DLD1 (cell line): ENCODE measurements around the gene EIF4G1.
"Not testable (repeated sequence)": the region's sequence is repeated elsewhere in the genome, so short reads cannot be mapped to it uniquely, and the experiment has no call there.

Experiments
- in situ Hi-C: cut with HindIII; loops from 2 replicates; pipeline ENCODE4 v1.10.0; 2017; ENCODE audit warnings: low sequenced_read_pairs

EIF4G1 gene

GRCh38 chr3:184314363-184314699 is at the start of gene EIF4G1:
TSS of gene EIF4G1 (plus strand) at chr3:184314606. CDS start at chr3:184315797, 1,191 bp downstream.
- in situ Hi-C loops: no loop called here

- in situ Hi-C loops: not testable (repeated sequence)
These were observed 47.2 kb upstream of the EIF4G1 start for GRCh38 chr3:184267249-184267648.

- in situ Hi-C loops: no loop called here
These were observed 42.1 kb upstream of the EIF4G1 start for GRCh38 chr3:184272269-184272668.

GRCh38 chr3:184275381-184275701 is 39.1 kb upstream of the EIF4G1 start:
- in situ Hi-C loops: no loop called here

GRCh38 chr3:184275961-184276910 is 38.2 kb upstream of the EIF4G1 start, which contains the start of gene ECE2:
TSS of gene ECE2 (plus strand) at chr3:184276022. CDS start at chr3:184276154, 132 bp downstream.
- in situ Hi-C loops: no loop called here

GRCh38 chr3:184277366-184277765 is 37.0 kb upstream of the EIF4G1 start:
- in situ Hi-C loops: no loop called here

- in situ Hi-C loops: no loop called here
These were observed 31.5 kb upstream of the EIF4G1 start for GRCh38 chr3:184282941-184283340.

- in situ Hi-C loops: no loop called here
These were observed 30.7 kb upstream of the EIF4G1 start for GRCh38 chr3:184283681-184284080.

- in situ Hi-C loops: no loop called here
These were observed 29.7 kb upstream of the EIF4G1 start for GRCh38 chr3:184284696-184285095.

- in situ Hi-C loops: no loop called here
These were observed 24.9 kb upstream of the EIF4G1 start for GRCh38 chr3:184289426-184289938.

- in situ Hi-C loops: no loop called here
These were observed 24.1 kb upstream of the EIF4G1 start for GRCh38 chr3:184290331-184290730.

GRCh38 chr3:184291044-184291737 is 23.2 kb upstream of the EIF4G1 start:
- in situ Hi-C loops: no loop called here

- in situ Hi-C loops: no loop called here
These were observed 22.5 kb upstream of the EIF4G1 start for GRCh38 chr3:184291738-184292445.

- in situ Hi-C loops: no loop called here
These were observed 18.6 kb upstream of the EIF4G1 start for GRCh38 chr3:184295771-184296170.

GRCh38 chr3:184296616-184297015 is 17.8 kb upstream of the EIF4G1 start:
- in situ Hi-C loops: no loop called here

GRCh38 chr3:184298759-184299487 is 15.5 kb upstream of the EIF4G1 start, which contains the start of gene PSMD2:
TSS of gene PSMD2 (plus strand) at chr3:184299241. CDS start at chr3:184299267, 26 bp downstream.
- in situ Hi-C loops: no loop called here

GRCh38 chr3:184299488-184300377 is 14.7 kb upstream of the EIF4G1 start:
- in situ Hi-C loops: no loop called here

- in situ Hi-C loops: no loop called here
These were observed 14.1 kb upstream of the EIF4G1 start for GRCh38 chr3:184300378-184300720.

- in situ Hi-C loops: no loop called here
These were observed 8.8 kb upstream of the EIF4G1 start for GRCh38 chr3:184305577-184305976.
